ENCODE data around the gene STRAP.
A peak's percentile ranks its signal among the peaks of the same experiment; 100 is the strongest.

Gene STRAP, protein sequence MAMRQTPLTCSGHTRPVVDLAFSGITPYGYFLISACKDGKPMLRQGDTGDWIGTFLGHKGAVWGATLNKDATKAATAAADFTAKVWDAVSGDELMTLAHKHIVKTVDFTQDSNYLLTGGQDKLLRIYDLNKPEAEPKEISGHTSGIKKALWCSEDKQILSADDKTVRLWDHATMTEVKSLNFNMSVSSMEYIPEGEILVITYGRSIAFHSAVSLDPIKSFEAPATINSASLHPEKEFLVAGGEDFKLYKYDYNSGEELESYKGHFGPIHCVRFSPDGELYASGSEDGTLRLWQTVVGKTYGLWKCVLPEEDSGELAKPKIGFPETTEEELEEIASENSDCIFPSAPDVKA

DNA sequence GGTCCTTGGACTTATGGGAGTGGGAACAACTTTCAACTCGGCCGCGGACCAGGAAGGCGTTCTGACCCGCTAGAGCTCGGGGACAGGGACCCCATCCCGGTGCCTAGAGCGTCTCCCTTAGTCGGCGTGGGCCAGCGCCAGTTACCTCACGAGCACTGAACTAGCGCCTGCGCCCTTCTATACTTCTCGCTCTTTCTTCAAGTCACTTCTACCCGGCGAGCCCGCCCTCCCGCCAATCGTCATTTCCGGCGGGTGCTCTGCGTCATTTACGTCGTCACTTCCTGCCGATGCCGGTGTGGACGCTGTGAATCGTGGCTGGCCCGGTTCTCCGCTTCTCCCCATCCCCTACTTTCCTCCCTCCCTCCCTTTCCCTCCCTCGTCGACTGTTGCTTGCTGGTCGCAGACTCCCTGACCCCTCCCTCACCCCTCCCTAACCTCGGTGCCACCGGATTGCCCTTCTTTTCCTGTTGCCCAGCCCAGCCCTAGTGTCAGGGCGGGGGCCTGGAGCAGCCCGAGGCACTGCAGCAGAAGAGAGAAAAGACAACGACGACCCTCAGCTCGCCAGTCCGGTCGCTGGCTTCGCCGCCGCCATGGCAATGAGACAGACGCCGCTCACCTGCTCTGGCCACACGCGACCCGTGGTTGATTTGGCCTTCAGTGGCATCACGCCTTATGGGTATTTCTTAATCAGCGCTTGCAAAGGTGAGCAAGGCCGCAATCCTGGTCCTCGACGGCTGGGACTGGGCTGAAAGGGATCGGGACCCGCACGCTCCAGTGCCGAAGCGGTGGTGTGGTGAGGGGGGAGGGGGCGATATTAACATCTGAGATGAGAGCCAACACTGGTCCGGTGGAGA is at the start of gene STRAP:
TSS of gene STRAP (plus strand) at position 270 of the 854 bp plus-strand sequence. CDS start at position 591, 321 bp downstream.
- DNase-seq (ENCODE audit: extremely low read depth in 1 of 2, low read depth in 1 of 2) = peak; percentile 87 to 90

DNA sequence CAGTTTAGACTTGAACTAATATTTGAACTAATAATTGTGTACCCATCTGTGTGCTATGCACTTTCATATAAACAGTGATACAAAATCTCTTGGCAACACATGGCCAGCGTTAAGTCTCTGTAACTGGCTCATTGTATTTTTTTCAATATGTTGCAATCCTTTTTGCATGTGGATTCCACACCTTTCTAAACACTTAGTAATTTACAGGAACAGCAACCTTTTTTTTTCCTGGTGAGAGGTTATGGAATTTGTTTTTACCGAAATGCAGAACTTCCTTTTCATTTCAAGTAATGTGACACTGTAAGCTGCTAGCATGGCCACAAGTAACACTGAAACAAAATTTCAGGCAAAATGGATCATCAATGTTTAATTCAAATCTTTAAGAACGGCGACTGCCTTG is 47.6 kb upstream of the STRAP start:
- DNase-seq (ENCODE audit: extremely low read depth in 1 of 2, low read depth in 1 of 2) = no peak

DNA sequence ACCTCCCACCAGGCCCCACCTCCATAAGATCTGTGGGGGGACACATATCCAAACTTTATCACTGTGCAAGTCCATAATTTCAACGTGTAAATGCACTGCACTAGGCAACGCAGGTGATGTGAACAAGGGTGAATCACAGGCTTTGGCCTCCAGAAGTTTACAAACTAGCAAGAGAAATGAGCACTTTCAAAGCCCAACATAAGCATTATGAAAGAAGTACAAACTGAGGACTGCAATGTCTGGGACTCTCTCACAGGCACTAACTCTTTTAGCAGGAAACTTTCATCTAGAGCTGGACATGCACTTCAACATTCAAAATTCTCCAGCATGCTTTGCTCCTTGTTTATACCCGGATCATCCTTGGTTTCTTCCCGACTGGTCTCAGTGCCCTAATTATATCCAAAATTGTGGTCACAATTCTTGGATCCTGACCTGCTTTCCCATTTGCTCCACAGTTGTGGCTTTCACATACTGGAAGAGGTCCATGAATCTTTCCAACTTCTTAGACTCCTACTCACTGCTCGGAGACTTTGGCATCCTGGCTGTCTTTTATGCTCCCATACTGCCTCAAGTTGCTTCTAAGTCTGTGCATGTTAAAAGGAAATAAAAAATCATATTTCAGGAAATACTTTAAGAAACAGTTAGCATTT is 44.9 kb upstream of the STRAP start:
- no peak for DNase-seq (ENCODE audit: extremely low read depth in 1 of 2, low read depth in 1 of 2)

DNA sequence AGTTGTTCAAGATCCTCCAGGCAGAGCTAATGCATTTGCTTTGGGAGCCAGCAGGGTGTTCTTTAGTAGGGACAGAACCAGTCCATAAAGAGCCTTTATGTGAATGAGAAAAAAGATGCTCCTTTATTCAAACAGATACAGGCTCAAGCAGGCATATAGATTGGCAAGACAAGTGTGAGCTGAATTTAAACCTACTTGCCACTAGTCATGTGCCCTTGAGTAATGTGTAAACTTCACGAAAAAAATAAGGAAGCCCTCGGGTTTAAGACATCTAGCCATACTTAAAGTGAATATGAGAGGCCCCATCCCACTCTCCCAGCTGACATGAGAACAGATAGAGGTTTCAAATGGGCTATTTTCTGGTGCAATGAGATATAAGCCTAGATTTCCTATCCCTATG is 43.1 kb upstream of the STRAP start:
- no peak for DNase-seq (ENCODE audit: extremely low read depth in 1 of 2, low read depth in 1 of 2)

DNA sequence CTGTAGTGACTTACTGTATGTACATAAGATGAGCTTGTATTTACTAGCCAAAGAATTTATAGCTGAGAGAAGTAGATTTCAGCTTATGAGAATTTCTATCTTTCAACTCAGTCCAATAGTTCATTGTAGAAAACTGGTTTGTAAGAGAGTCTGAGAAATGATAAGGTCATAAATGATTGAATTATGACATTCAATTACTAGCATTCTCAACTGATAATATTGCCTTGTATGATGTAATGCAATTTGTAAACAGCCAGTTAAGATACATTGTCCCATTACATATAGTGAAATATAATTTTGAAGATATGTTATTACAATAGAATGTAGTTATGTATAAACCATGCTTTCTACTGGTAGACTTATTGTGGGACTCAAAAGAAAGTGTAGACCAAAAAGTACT is 42.5 kb upstream of the STRAP start:
- DNase-seq (ENCODE audit: extremely low read depth in 1 of 2, low read depth in 1 of 2) = no peak

DNA sequence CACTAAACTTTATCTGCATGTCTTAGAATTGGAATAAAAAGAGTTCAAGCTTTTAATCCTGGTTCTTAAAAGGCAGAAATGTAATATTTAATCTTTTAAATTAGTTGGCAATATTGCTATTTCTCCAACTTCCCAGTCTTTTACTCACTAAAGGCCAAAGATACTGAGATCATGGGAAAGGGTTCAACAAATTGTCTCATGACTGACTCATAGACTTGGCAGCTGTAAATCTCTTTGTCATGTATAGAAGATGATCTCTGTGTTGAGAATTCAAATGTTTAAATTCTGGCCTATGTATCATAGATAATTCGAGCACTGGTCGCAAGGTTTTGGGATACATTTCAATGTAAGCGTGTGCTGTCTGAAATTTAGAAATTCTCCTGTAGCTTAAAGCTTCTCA is 40.1 kb upstream of the STRAP start:
- no peak for DNase-seq (ENCODE audit: extremely low read depth in 1 of 2, low read depth in 1 of 2)

DNA sequence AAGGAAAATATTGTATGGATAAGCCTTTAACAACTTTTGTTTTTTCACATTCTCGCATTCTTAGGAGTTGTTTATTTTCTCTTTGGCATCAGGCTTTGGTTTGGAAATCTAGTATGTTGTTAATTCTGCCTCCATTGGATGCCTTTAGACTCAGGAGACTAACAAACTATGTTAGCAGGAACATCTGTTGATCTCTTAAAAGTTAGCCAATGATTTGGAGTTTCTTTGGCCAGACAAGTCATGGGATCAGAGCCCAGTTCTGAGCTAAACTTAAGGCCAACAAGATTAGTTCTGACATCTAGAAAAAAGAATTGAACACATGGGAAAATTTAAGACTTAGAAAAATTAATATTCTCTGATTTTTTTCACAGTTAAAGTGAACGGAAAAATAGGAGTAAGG is 35.3 kb upstream of the STRAP start:
- DNase-seq (ENCODE audit: extremely low read depth in 1 of 2, low read depth in 1 of 2) = no peak

DNA sequence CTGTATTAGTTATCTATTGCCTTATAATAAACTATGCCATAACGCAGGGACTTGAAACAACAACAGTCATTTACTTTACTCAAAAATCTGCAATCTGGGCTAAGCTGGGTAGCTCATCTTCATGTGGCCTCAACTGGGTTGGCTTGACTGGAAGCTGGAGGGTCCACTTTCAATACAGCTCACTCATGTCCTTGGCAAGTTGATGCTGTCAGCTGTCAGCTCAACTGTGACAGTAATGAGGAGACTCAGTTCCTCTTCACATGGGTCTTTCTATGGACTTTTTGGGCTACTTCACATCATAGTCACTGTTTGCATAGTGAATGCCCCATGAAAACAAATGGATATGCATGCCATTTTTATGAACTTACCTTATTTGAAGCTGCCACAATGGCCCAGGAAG is 33.6 kb upstream of the STRAP start:
- no peak for DNase-seq (ENCODE audit: extremely low read depth in 1 of 2, low read depth in 1 of 2)

DNA sequence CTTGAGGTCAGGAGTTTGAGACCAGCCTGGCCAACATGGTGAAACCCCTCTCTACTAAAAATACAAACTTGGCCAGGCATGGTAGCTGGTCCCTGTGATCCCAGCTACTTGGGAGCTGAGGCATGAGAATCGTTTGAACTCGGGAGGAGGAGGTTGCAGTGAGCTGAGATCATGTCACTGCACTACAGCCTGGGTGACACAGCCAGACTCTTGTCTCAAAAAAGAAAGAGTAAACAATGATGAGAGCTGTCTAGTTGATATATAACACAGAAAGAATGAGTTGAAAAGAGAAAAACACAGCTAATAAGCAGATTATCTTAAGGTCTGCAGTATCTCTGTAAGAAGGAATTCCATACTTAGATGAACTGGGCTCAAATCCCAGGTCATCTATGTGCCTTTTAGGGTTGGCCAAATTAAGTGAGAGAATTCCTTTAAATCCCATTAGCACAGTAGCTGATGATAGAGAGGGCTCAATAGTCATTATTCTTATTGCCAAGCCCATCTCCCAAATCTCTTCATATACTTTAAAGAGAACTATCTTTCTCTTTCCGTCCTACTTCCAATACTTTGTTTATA is 31.1 kb upstream of the STRAP start:
- DNase-seq (ENCODE audit: extremely low read depth in 1 of 2, low read depth in 1 of 2) = no peak

DNA sequence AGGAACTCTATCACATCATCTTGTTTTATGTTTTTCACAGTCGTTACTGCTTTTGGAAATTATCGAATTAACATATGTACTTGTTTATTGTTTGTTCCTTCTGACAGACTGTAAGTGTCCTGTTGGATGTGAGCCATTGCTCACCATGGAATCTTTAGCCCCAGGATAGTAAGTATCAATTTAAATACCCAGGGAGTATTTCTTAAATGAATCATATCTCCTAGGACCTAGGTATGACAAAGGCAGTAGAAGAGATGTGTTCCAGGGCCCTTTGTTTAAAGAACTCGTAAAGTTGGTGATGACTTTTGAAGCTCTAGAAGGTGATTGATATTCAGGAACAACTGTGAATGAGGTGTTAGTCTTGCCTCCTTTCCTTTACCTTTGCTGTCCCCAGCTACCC is 30.3 kb upstream of the STRAP start:
- no peak for DNase-seq (ENCODE audit: extremely low read depth in 1 of 2, low read depth in 1 of 2)

DNA sequence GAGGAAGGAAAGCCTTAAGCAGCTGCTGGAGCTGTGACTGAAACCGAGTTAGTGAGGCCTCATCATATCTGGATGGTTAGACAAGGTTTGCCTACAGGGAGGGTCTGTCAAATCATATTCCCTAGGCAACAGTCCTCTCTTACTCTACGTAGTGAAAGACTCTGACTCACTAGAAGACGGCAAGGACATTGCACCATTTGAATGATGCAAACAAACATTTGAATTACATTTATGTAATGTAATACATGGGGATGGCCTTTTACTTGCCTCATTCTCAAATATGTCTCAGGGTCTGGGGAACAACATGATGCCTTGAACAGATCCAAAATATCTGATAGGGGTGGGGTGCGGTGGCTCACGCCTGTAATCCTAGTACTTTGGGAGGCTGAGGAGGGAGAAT is 29.8 kb upstream of the STRAP start:
- DNase-seq (ENCODE audit: extremely low read depth in 1 of 2, low read depth in 1 of 2) = no peak

DNA sequence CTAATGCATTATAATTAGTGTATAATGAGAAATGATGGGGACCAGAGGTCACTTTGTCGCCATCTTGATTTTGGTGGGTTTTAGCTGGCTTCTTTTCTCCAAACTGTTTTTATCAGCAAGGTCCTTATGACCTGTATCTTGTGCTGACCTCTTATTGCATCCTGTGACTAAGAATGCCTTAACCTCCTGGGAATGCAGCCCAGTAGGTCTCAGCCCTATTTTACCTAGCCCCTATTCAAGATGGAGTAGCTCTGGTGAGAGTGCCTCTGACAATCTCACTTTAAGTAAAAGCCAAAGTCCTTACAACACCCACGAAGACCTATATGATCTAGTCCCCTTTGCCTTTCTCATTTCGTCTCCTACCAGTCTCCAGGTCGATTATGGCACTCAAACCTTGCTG is 28.3 kb upstream of the STRAP start:
- DNase-seq (ENCODE audit: extremely low read depth in 1 of 2, low read depth in 1 of 2) = no peak

DNA sequence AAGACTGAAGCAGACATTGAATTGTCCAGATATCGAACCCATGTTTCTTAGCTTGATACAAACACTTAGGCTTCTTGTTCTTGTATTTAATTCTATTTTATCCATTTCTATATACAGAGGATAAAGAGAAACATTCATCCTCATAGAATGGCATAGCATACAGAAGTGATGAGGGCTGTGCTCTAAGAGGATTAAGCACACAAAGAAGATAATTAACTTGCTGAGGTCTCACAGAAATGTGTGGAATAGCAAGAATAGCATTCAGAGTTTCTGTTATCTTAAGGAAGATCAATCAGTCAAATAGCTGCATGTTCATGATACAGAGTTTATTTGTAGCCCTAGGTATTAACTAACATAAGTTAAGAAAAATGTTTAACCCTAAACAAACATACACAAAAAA is 27.3 kb upstream of the STRAP start:
- DNase-seq (ENCODE audit: extremely low read depth in 1 of 2, low read depth in 1 of 2) = no peak

DNA sequence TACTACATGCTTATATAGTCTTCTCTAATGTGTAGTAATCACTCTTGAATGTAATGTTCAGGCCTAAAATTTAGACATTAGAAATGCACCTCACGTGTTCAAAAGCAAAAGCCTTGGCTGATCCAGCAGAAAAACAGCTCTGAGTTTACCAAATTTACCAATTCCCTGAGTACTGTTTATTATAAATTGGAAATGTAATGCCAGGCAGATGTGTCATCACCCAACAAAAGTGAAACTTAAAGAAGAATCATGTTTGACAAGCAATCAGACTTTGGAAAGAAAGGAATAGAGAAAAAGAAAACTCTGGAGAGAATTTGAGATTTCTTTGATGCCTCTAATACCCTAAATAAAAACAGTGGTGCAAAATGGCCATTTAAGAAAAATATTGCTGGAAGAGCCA is 26.5 kb upstream of the STRAP start:
- no peak for DNase-seq (ENCODE audit: extremely low read depth in 1 of 2, low read depth in 1 of 2)

DNA sequence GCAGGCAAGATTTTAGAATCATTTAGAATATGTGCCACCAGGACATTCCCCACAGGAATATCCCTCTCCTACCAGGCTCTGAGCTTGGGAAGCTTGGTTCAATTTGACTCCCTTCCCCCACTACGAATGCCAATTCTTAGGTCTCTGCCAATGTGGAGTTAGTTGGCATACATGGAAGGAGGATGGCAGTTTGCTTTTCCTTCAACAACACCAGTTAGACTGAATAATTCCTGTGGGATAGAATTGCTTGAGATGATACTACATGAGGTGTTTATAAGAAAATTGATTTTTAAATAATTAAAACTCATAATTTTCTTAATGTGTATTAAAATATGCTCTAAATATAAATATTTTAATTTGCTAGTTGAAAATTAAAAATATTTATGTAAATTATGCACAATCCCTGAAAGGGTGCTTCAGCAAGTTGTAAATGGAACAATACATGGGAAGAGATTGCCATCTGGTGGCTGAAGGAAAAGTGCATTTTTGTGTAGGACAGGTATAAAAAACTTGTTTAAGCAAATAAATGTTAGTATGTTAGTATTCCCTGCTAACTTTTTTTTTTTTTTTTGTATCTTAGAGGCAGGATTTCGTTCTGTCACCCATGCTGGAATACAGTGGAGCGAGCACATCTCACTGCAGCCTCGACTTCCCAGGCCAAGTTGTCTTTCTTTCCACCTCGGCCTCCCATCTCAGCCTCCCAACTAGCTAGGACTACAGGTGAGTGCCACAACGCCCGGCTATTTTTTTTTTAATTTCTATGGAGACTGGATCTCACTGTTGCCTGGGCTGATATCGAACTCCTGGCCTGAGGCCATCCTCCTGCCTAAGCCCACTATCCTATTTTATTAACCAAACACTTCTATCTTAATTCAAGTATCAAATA is 25.8 kb upstream of the STRAP start:
- DNase-seq (ENCODE audit: extremely low read depth in 1 of 2, low read depth in 1 of 2) = no peak

DNA sequence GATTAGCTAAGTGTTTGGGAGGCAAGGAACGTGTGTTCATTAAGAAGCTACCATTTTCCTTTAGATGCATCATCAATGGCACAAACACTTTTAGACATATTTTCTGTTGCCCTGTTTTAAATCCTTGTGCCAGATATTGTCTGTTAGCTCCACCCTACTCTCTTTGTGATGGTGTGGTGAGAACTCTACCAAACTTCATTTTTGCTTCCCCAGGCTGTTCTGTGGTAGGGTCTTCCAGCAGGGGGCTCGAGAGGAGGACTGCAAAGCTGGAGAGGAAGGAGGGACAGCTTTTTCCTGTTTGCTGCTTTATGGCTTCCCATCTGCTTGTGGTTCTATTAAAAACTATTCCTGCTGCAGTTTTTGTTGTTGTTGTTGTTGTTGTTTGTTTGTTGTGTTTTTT is 23.8 kb upstream of the STRAP start:
- no peak for DNase-seq (ENCODE audit: extremely low read depth in 1 of 2, low read depth in 1 of 2)

DNA sequence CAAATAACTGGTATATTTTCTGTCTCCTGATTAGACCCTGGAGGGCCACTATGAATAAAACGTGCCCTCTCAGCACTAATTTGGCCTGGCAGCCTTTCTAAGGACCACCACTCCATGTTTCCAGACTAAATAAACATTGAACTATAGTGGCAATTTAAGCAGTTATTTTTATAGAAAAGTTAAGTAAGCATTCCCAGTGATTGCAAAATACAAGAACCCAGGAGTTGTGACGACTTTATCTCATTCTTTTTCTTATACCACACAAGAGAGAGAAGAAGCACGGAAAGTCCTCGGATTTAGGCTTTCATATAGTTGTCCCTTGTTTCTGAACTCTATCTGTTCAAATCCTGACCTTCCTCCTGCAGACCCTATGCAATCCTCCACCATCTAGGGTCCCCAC is 23.1 kb upstream of the STRAP start:
- DNase-seq (ENCODE audit: extremely low read depth in 1 of 2, low read depth in 1 of 2) = no peak

DNA sequence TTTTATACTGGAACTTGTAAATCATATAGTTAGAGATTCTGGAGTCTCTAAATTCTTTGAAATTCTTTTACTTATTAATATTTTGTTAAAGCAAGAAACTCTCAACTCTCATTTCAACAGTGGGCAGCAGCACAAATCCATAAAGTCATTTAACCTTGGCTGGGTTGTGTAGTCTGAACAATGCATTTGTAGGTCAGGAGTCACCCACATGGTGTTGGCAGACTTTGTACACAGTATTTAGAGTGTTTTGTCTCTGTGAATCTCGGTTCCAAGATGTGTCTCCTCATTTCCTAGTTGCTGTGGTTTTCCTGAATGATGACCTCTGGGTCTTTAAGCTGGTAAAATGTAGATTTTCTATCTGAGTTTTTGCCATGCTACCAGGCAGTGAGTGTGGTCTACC is 20.8 kb upstream of the STRAP start:
- DNase-seq (ENCODE audit: extremely low read depth in 1 of 2, low read depth in 1 of 2) = no peak

DNA sequence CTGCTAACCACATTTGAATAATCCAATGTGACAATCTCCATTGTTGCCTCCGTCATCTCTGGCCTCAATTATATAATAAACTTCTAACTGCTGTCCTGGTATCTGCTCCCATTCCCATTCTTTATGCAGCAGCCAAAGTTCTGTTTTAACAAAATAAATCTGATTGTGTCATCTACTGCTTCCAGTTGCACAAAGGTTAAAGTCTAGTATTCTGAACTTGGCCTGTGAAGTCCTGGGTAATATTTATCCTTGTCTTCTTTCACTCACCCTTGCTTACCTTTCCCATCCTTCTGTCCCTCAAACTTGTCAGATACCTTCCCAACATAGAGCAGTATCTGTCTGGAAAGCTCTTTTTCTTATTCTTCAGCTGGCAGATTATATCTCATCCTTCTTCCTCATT is 19.3 kb upstream of the STRAP start:
- no peak for DNase-seq (ENCODE audit: extremely low read depth in 1 of 2, low read depth in 1 of 2)

DNA sequence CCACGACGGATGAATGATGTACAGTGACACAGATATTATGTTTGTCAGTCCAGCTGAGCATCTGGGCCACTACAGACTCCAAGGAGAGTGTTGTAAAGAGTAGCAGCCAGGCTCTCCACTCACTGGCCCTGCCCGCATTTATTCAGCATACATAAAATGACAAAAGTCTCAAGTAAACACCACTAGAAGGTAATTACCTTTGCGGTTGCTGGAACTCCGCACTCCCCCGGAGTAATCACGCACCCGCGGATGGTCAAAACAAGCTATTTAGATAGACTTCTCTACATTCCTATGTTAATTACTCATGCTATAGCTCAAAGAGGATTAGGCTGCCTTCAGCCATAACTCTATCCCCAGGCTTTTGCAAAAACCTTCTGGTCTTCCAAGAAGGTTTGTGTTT is 18.8 kb upstream of the STRAP start:
- DNase-seq (ENCODE audit: extremely low read depth in 1 of 2, low read depth in 1 of 2) = no peak

DNA sequence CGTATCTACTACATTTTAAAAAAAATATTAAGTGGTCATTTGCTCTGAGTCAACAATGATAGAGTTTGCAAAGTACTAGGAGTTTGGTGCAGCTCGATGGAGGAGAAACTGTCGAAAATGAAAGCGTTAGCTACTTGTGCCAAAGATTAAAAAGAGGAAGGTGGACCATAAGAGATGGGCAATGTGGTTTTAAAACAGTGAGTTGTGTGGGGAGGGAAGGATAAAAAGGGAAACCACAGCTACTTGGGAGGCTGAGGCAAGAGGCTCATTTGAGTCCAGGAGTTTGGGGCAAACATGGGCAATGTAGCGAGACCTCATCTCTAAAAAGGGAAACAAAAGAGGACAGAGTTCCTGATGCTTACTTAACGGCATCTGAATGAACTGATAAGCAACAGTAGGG is 18.2 kb upstream of the STRAP start:
- no peak for DNase-seq (ENCODE audit: extremely low read depth in 1 of 2, low read depth in 1 of 2)
